Measurements from ENCODE around the gene EPS8L2. TPM values are rescaled to one million over a fixed set of nuclear protein-coding genes. Genes with fewer than 3 reads are reported as not detected.

Gene EPS8L2
- total RNA-seq, 2 donors from 2014 or later, result 92.1 to 114 TPM

GRCh38 chr11:659532-660085, 46.4 kb upstream of the EPS8L2 start:
- Histone ChIP-seq H3K4me1 (replicated peaks) (no peaks in the 10 kb centered on the region), H3K9me3 (no peaks in the 10 kb centered on the region), H3K36me3 (no peaks in the 10 kb centered on the region), H3K4me3 (no peak overlapping the region), H3K27me3 (replicated peaks; ENCODE audit: insufficient read depth) (no peaks in the 10 kb centered on the region), H3K27ac (no peak overlapping the region)
- WGBS, result 86% methylated on average over 16 of the region's 16 CpGs
- intact Hi-C loops (cut with DNase I), result loop anchor here (10.0 kb wide), 1 partner anchor 125 kb away; no protein-coding TSS in a partner anchor
- no peak for DNase-seq (ENCODE audit: low spot score)
- no peak for TF ChIP-seq POLR2AphosphoS5 (IDR thresholded peaks at IDR 0.05)
- TF ChIP-seq CTCF (IDR thresholded peaks at IDR 0.05), result no peak
- no peak for TF ChIP-seq POLR2A (IDR thresholded peaks at IDR 0.05)

DNA sequence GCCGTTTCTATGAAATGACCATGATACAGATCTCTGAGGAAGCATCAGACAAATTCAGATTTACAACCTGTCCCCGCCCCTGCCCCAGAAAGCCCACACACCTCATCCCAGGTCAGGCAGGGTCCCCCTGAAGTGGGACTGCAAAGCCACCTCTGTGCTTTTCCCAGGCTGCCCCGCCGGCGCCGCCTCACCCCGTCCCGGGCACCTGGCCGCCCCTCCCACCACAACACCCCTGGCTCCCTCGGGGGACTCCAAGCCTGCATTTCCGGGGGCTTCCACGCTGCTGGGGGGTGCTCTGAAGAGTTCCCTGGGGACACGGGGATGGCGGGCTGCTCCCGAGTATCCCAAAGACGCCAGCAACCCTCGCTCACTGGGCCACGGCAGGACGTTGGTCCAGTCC, 45.8 kb upstream of the EPS8L2 start:
- 77% methylated on average over 19 of the region's 19 CpGs for WGBS

DNA sequence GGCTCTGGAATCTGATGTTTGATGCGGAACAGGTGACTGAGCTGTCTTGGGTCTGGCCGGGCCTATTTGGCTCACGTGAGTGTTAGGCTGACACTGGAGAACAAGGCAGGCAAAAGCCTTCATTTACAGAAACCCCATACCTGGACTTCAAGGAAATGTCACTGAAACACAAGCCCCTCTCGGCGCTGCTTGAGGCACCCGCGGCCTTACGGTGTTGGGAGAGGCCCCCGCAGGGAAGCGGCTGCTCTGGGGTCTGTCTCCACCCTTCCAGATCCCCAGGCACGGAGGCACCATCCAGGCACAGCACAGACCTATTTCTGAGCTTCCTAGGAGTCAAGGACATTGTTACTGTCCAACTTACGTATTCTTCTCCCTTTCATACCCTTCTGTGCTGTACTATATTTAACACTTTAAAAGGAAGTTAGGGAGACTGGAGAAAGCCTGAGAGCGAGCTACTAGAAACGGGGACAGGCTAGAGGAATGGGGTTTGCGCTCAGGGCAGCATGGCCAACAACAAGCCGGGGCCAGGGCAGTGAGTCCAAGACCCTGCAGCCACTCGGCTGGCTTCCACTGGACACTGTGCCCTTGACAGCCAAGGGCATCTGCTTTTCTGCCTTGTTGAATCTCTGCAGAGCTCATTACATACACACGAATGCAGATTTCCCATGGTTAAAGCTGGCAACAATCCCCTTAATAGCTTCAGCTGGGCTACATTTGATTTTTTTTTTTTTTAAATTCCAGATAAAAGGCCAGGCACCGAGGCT, 45.2 kb upstream of the EPS8L2 start:
- 91% methylated on average over 19 of the region's 19 CpGs for WGBS
- no peaks in the 10 kb centered on the region for H3K36me3 ChIP-seq
- H3K27ac ChIP-seq, result no peak overlapping the region
- TF ChIP-seq POLR2A (IDR thresholded peaks at IDR 0.05), result no peak
- no peak for TF ChIP-seq CTCF (IDR thresholded peaks at IDR 0.05)
- no peak for TF ChIP-seq POLR2AphosphoS5 (IDR thresholded peaks at IDR 0.05)
- no peaks in the 10 kb centered on the region for H3K4me1 ChIP-seq (replicated peaks)
- H3K9me3 ChIP-seq, result no peaks in the 10 kb centered on the region
- no peaks in the 10 kb centered on the region for H3K27me3 ChIP-seq (replicated peaks; ENCODE audit: insufficient read depth)
- no peak overlapping the region for H3K4me3 ChIP-seq
- intact Hi-C loops (cut with DNase I), result loop anchor here (10.0 kb wide), 1 partner anchor 124 kb away; no protein-coding TSS in a partner anchor
- DNase-seq (ENCODE audit: low spot score), result no peak

More for the DNA sequence above, 45.8 kb upstream of the EPS8L2 start:
- DNase-seq (ENCODE audit: low spot score), result no peak
- Histone ChIP-seq H3K4me1 (replicated peaks) (no peaks in the 10 kb centered on the region), H3K27ac (no peak overlapping the region), H3K36me3 (no peaks in the 10 kb centered on the region), H3K4me3 (no peak overlapping the region), H3K27me3 (replicated peaks; ENCODE audit: insufficient read depth) (no peaks in the 10 kb centered on the region), H3K9me3 (no peaks in the 10 kb centered on the region)
- no peak for TF ChIP-seq POLR2AphosphoS5 (IDR thresholded peaks at IDR 0.05)
- intact Hi-C loops (cut with DNase I), result loop anchor here (10.0 kb wide), 1 partner anchor 125 kb away; no protein-coding TSS in a partner anchor

- DNase-seq (ENCODE audit: low spot score), result no peak
- no peak overlapping the region for H3K4me3 ChIP-seq
- H3K36me3 ChIP-seq, result no peaks in the 10 kb centered on the region
- H3K9me3 ChIP-seq, result no peaks in the 10 kb centered on the region
- H3K27ac ChIP-seq, result no peak overlapping the region
- TF ChIP-seq POLR2AphosphoS5 (IDR thresholded peaks at IDR 0.05) (no peak), CTCF (IDR thresholded peaks at IDR 0.05) (peak; percentile 33 to 82 (median 74))
- no peaks in the 10 kb centered on the region for H3K27me3 ChIP-seq (replicated peaks; ENCODE audit: insufficient read depth)
- H3K4me1 ChIP-seq (replicated peaks), result no peaks in the 10 kb centered on the region
- intact Hi-C loops (cut with DNase I), result loop anchor here (2.0 to 10.0 kb wide), 2 partner anchors 62 to 122 kb away; no protein-coding TSS in a partner anchor
- 55% methylated on average over 15 of the region's 15 CpGs for WGBS
Measured at GRCh38 chr11:662689-663274, 43.2 kb upstream of the EPS8L2 start.

- Histone ChIP-seq H3K27me3 (replicated peaks; ENCODE audit: insufficient read depth) (no peaks in the 10 kb centered on the region), H3K36me3 (no peaks in the 10 kb centered on the region), H3K4me3 (no peak overlapping the region), H3K27ac (peak overlapping the region; percentile 73 to 79), H3K4me1 (replicated peaks) (no peaks in the 10 kb centered on the region), H3K9me3 (no peaks in the 10 kb centered on the region)
- no peak for DNase-seq (ENCODE audit: low spot score)
- 28% methylated on average over 13 of the region's 15 CpGs for WGBS
- intact Hi-C loops (cut with DNase I), result loop anchor here (10.0 kb wide), 1 partner anchor 120 kb away; no protein-coding TSS in a partner anchor
- TF ChIP-seq CTCF (IDR thresholded peaks at IDR 0.05), result no peak
- no peak for TF ChIP-seq POLR2AphosphoS5 (IDR thresholded peaks at IDR 0.05)
- TF ChIP-seq POLR2A (IDR thresholded peaks at IDR 0.05), result no peak
Measured at GRCh38 chr11:665062-665703, 40.8 kb upstream of the EPS8L2 start.

Measured in prostate gland (tissue), 2 donors.